Right ventricle myocardium superior (tissue), 1 donor: Measurements from ENCODE around the gene KLHL12. TPM values are rescaled to one million over a fixed set of nuclear protein-coding genes. Genes with fewer than 3 reads are reported as not detected.
A peak's percentile ranks its signal among the peaks of the same experiment; 100 is the strongest.
"Not testable (repeated sequence)": the region's sequence is repeated elsewhere in the genome, so short reads cannot be mapped to it uniquely, and the experiment has no call there.

Experiments
- ATAC-seq: fragments of 200-7000 bp; cut with Tn5 transposase; one replicate; pipeline ENCODE4 v1.9.1; 2020; ENCODE audit warnings: mild to moderate bottlenecking; ENCODE audit not compliant: poor library complexity
- DNase-seq: peaks from one replicate; pipeline ENCODE4 v3.0.0-alpha.2; 2020
- intact Hi-C: fragments of 100-400 bp; cut with DNase I; formaldehyde crosslinking; loops from one replicate; pipeline ENCODE4 v1.11.2; 2022
- total RNA-seq: library from RNA; stranded (reverse); fragmentation: NEBNext Ultra II Directional; extraction: Animal tissue kit (Norgen Biotek cat#: 25700); gene quantifications from one replicate; pipeline ENCODE4 v1.2.1, GENCODE V29; 2021
- donor health status: DM: no; HTN: yes; CAD: no; lungs with severe emphysema.

KLHL12 gene
- total RNA-seq, 1 donor from 2014 or later = 19.4 TPM

DNA sequence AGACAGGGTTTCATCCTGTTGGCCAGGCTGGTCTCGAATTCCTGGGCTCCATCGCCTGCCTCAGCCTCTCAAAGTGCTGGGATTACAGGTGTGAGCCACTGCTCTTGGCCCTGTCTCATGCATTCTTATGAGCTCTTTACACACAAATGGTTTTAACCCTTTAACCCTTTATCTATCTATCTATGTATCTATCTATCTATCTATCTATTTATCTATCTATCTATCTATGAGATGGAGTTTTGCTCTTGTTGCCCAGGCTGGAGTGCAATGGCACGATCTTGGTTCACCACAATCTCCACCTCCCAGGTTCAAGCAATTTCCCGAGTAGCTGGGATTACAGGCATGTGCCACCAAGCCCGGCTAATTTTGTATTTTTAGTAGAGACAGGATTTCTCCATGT is 23.2 kb downstream of the KLHL12 start:
- intact Hi-C loops, DNase-seq, ATAC-seq: not testable (repeated sequence)

- no peak for ATAC-seq
- intact Hi-C loops = no loop called here
- no peak for DNase-seq
Measured at GRCh38 chr1:202901555-202901954, 25.5 kb downstream of the KLHL12 start.

DNA sequence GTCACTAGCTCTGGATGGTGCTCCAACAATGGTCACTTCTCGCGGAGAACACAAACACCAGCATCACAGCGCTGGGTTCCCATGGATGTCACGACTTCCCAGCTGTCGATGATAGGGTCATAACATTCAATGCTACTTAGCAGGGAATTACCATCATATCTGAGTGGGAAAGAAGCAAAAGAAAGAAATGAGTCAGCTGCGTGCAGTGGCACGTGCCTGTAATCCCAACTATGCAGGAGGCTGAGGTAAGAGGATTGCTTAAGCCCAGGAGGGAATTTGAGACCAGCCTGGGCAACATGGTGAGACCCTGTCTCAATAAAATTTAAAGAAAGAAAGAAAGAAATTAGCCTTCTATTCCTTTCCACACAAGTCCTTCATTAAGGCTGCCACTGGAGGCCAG is 34.5 kb downstream of the KLHL12 start:
- DNase-seq (no peak), ATAC-seq (no peak)
- intact Hi-C loops = no loop called here

DNA sequence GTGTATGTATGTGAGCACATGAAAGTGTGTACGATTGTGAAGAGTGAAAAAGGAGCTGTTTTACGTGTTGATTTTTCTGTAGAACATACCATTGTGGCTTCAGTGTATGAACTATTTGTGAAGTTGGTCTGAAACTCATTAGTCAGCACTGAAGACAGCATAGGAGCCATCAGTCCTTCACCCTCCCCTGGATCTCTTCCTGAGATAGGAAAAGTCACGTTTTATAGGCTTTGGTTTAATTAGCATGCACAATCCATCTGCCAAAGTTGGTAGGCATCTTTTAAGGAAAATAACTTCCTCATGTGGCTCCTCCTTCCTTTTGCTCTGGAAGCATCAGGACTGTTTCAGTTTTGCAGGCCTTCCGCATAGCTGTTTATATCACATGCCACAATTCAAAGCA is 36.6 kb downstream of the KLHL12 start:
- ATAC-seq (no peak), DNase-seq (no peak)
- intact Hi-C loops = no loop called here

DNA sequence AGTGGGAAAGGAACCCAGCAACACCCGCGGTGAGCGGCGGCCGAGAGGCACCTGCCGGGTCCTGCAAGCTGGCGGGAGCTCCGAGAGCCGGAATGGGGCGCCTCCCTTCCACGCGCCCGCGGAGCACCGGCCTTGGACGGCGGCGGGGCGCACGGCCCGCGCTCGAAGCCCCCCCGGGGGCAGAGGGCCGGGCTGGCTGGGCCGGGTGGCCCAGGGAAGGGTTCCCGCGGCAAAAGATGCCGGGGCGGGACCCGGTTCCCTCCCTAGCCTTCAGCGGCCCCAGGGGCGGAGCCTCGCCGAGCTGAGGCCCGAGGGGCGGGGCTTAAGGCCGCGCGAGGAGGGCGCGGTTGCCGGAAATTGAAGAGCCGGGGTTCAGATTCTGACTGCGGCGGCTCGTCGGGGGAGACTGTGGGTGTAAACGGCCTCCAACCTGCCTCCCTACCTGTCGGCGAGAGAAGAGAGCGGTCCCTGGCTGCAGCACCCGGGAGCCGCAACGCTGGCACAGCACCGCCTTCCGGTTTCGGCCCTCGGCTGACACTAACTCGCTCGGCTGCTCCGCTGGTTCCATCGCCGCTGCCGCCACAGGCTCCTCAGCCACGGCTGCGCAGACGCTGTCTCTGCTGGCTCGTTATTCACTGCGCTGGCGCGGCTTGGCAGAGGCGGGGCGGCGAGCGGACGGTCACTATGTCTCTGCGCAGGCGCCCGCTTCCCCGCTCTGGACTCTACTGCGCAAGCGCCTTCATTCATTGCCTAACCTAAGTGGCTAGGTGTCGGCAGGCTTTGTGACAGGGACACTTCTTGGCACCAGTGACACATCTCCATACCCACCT is 38.3 kb downstream of the KLHL12 start, which contains the start of gene RABIF:
Gene RABIF (minus strand): TSS at position 619 of the 830 bp plus-strand sequence. CDS start 51 bp downstream, at position 568.
- DNase-seq (peak; percentile 99), ATAC-seq (peak; percentile 99)
- intact Hi-C loops = no loop called here

GRCh38 chr1:202888221-202888530 is 38.9 kb downstream of the KLHL12 start:
- ATAC-seq = no peak
- intact Hi-C loops = no loop called here
- no peak for DNase-seq

DNA sequence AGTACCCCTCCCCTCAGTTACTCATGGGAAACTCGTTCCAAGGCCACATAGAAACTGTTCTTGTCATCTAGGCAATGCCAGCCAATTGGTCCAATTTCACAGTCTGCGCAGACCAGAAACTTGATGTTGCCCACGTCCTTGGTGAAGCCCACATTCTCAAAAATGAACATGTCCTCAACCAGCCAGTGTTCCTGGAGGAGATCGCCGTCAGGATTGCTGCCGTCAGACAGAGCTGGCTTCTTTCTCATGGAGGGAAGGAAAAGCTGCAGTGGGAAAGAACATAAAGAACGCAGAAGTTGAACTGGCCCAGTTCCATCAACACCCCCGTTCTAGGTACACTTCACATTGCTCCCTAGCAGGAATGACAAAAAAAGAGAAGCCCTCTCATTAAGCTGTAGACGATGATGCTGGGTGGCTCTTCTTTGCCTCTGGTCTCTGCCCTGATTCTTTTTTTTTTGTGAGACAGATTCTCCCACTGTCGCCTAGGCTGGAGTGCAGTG is 46.0 kb downstream of the KLHL12 start:
- intact Hi-C loops = no loop called here
- ATAC-seq (no peak), DNase-seq (no peak)

DNA sequence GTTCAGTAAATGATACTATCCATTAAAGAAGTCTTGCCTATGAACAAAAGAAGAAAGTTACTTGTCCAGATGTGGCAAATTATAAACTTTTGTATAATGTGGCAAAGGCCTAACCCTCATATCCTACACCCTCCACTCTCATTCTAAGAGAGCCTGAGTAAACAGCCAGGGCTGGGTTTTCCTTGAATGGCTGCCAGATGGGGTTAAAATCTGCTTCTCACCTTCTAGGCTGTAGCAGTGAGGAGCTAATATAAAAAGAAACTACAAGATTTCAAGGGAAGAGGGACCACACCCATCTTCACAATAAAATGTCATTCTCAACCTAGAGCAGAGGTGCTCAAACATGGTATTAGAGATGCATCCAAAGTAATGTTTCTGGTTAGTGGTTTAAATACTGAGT is 47.0 kb downstream of the KLHL12 start:
- intact Hi-C loops = no loop called here
- no peak for ATAC-seq

DNA sequence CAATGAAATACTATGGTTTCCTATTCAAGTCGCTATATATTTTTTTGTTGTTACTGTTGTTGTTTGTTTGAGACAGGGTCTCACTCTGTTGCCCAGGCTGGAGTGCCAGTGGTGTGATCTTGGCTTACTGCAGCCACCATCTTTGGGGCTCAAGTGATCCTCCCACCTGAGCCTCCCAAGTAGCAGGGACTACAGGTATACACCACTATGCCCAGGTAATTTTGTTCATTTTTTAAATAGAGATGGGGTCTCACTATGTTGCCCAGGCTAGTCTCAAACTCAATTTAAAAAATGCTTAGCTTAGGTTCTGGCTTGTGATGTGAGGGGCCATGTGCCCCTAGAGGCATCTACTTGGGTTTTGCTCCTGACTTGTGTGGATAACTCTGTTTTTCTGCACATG is 47.9 kb downstream of the KLHL12 start:
- DNase-seq (no peak), ATAC-seq (no peak)
- intact Hi-C loops = no loop called here

More for the DNA sequence above, 47.0 kb downstream of the KLHL12 start:
- DNase-seq = no peak

DNA sequence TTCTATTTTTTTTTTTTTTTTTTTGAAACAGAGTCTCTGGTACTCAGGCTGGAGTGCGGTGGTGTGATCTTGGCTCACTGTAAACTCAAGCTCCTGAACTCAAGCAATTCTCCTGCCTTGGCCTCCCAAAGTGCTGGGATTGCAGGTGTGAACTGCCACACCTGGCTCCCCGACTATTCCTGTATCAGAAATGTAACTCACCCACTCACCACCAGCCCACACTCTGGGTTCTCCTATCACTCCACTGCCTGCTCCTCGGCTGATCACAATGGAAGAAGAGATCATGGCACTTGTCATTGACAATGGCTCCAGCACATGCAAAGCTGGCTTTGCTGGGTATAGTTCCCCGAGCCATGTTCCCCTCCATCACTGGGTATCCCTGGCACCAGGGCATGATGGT is 54.0 kb downstream of the KLHL12 start:
- ATAC-seq (no peak), DNase-seq (no peak)
- intact Hi-C loops = no loop called here

DNA sequence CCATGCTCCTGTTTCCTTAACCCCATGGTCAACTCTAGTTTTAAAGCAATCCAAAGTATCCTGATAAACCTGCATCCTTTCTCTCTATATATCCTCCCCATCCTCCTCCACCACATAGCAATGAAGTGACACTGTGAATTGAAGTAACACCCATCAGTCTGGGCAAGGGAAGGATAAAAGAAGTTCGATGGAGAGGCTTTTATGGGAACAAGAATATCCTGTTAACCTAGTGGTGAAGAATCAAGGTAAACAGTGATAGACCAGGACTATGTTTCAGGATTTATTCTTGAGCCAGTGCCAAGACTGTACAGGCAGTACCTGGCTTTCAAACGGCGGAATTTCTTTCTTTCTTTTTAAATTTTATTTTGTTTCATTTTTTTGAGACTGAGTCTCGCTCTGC is 55.7 kb downstream of the KLHL12 start:
- intact Hi-C loops = no loop called here
- ATAC-seq (no peak), DNase-seq (no peak)

GRCh38 chr1:202862679-202863560 is 64.1 kb downstream of the KLHL12 start:
- intact Hi-C loops = loop anchor here (10.0 kb wide), 1 partner anchor 48 kb away; the partner anchor contains the start of gene PCAT6
- no peak for ATAC-seq
- DNase-seq = no peak

DNA sequence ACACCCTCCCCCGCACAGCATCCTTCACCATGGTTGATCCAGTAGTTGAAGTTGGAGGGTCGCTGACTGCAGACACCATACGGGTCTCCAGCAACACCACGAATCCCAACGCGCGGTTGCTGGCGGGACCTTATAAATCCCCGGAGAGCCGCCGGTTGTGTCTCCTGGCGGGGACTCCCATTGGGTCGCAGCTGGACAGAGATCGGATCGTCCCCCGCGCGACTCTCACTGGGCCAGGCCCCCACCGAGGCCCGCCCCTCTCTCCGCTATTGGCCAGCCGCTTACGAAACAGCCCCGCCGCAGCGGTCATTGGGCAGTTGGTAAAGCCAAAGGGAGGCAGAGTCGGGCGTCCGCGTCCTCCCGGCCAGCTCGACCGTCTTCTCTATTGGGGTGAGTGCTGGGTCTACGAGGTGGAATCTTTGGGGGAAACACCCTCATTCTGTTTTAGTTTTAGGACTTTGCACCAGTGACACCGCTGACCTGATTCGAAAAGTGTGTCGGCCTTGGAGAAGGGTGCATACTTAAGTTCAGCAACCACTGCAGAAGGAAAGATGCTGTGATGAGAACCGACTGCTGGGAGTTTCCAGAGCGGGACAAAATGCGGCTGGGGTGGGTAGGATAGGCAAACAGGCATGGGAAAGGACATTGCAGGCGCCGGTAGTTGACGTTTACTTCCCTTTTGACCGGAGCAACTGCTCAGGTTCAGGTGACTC is 65.5 kb downstream of the KLHL12 start:
- peak; percentile 99 for ATAC-seq
- peak; percentile 96 for DNase-seq
- intact Hi-C loops = loop anchor here (10.0 kb wide), 1 partner anchor 47 kb away; the partner anchor contains the start of gene PCAT6

DNA sequence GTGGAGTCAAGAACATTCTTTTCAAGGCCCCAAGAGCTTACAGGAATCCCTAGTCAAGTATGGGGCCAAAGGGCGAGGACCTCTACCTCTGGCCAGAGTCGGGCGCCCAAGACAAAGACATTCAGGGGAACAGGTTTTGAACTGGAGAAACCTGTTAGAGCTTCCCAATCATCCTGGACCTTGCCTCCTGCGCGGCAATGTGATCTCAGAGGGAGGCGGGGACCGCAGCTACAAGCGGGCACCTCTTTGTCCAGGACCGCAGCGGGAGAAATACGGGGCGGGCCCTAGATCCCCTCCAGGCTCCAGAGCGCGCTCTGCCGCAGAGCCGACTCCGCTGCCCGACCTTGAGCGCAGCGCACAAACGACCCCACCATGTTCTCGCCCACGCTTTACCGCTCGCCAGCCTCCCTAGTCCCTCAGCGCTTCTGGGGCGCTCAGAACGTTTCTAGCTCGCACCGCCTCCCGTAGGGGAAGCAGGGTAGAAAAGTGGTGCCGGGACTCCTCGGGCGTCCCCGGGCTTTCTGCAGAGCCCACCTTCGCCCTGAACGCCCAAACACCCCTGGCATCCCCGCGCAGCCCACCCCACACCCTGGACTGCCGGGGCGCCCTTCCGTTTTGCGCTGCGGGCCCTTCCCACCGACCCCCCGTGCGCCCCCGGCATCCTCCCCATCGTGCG is 66.2 kb downstream of the KLHL12 start:
- intact Hi-C loops = loop anchor here (10.0 kb wide), 1 partner anchor 46 kb away; the partner anchor contains the start of gene PCAT6
- peak; percentile 50 for DNase-seq
- peak; percentile 66 for ATAC-seq

DNA sequence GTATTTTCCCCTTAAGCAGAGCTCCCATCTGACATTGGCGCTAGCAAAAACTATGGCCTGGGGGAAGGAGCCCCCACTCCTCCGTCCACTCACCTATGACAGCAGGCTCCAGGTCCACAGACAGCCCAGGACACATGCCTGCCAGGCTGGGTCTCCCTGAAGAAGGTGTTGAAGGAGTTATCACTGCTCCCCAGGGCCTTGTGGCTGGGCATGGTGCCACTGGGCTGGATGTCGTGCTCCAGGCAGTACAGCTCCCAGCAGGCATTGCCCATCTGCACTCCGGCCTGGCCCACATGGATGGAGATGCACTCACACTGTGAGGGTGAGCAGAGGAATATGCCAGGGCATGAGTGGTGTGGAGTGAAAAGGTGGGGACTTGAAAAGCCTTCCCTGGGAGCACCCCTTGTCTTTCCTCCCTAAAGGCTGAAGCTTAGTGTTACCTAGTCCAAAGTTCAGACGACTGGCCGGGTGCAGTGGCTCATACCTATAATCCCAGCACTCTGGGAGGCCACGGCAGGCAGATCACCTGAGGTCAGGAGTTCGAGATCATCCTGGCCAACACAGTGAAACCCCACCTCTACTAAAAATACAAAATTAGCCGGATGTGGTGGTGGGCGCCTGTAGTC is 68.1 kb downstream of the KLHL12 start:
- peak; percentile 12 for ATAC-seq
- intact Hi-C loops = no loop called here

GRCh38 chr1:202858331-202858730 is 68.7 kb downstream of the KLHL12 start:
- intact Hi-C loops = no loop called here
- ATAC-seq = peak; percentile 57
- DNase-seq = peak; percentile 56

More for the DNA sequence above, 68.1 kb downstream of the KLHL12 start:
- peak; percentile 80 for DNase-seq

- no peak for DNase-seq
- intact Hi-C loops = no loop called here
- ATAC-seq = no peak
Measured at GRCh38 chr1:202857136-202857610, 69.9 kb downstream of the KLHL12 start.

DNA sequence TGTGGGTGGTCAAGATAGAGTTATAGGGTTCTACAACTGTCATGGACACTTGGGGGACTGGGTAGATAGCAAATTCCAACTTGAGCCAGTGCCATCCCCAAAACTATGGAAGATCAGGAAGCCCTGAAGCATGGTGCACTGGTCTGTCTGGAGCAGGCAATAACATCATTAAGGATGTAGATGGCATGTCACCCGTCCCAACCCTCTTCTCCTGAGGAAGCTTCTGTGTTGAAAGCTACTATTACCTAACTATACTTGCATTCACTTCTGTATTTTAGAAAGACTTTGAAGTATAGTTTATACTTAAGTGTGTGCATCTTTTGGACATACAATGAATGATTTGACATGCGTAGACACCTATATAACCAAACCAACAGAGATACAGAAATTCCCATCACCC is 71.0 kb downstream of the KLHL12 start:
- ATAC-seq = no peak
- no peak for DNase-seq
- intact Hi-C loops = no loop called here
